ENCODE measurements around the gene NEDD4. TPM values are rescaled to one million over a fixed set of nuclear protein-coding genes. Genes with fewer than 3 reads are reported as not detected.
A peak's percentile ranks its signal among the peaks of the same experiment; 100 is the strongest.

Gene NEDD4
- polyA plus RNA-seq, 2 of the 4 experiments (the other 2 are of a cell fraction): 56.4 to 78.8 TPM

DNA sequence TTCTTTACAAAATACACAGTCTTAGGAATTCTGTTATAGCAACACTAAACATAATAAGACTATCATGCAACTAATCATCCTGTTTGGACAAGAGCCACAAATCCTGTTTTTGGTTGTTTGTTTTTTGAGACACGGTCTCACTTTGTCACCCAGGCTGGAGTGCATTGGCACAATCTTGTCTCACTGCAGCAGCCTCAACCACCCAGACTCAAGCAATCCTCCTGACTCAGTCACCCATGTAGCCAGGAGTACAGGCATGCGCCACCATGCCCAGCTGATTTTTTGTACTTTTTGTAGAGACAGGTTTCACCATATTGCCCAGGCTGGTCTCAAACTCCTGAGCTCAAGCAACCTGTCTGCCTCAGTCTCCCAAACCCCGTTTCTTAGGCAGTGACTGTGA lies 28.3 kb downstream of the NEDD4 start (continued):
- TF ChIP-seq RAD21 (conservative IDR thresholded peaks at IDR 0.05 in 1 of 2, IDR thresholded peaks at IDR 0.05 in 1 of 2): no peak

DNA sequence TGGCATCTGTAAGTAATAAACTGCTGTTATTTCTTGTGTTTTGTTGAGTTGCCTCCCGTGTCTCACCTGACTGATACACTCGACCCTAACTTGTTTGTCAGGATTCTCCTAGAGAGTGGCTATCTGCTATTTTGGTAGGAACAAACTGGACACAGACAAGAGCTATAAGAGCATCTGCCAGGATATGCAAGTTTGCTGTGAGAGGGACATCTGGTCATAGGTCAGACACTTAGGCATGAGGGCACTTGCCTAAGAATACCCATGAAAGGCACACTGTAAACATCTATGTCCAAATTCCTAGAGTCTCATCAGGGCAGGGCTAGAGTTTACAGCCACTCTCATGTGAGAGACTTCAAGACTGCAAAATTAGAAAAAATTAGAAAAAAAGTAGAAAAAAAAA lies 32.5 kb downstream of the NEDD4 start:
- TF ChIP-seq, protein P1, sequence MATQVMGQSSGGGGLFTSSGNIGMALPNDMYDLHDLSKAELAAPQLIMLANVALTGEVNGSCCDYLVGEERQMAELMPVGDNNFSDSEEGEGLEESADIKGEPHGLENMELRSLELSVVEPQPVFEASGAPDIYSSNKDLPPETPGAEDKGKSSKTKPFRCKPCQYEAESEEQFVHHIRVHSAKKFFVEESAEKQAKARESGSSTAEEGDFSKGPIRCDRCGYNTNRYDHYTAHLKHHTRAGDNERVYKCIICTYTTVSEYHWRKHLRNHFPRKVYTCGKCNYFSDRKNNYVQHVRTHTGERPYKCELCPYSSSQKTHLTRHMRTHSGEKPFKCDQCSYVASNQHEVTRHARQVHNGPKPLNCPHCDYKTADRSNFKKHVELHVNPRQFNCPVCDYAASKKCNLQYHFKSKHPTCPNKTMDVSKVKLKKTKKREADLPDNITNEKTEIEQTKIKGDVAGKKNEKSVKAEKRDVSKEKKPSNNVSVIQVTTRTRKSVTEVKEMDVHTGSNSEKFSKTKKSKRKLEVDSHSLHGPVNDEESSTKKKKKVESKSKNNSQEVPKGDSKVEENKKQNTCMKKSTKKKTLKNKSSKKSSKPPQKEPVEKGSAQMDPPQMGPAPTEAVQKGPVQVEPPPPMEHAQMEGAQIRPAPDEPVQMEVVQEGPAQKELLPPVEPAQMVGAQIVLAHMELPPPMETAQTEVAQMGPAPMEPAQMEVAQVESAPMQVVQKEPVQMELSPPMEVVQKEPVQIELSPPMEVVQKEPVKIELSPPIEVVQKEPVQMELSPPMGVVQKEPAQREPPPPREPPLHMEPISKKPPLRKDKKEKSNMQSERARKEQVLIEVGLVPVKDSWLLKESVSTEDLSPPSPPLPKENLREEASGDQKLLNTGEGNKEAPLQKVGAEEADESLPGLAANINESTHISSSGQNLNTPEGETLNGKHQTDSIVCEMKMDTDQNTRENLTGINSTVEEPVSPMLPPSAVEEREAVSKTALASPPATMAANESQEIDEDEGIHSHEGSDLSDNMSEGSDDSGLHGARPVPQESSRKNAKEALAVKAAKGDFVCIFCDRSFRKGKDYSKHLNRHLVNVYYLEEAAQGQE (IDR thresholded peaks at IDR 0.05): no peak
- no peak for TF ChIP-seq RNF2 (IDR thresholded peaks at IDR 0.05; ENCODE audit: borderline replicate concordance, low read depth)
- TF ChIP-seq FOXS1 (CRISPR knock-in tag; IDR thresholded peaks at IDR 0.05): no peak
- TF ChIP-seq ZSCAN20 (CRISPR knock-in tag; IDR thresholded peaks at IDR 0.05): no peak
- TF ChIP-seq, protein P2, sequence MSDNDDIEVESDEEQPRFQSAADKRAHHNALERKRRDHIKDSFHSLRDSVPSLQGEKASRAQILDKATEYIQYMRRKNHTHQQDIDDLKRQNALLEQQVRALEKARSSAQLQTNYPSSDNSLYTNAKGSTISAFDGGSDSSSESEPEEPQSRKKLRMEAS (IDR thresholded peaks at IDR 0.05): no peak
- no peak for TF ChIP-seq NFE2L2 (conservative IDR thresholded peaks at IDR 0.05; ENCODE audit: low read length)
- TF ChIP-seq HDAC2 (IDR thresholded peaks at IDR 0.05): no peak
- no peak for TF ChIP-seq SMC3 (IDR thresholded peaks at IDR 0.05)
- TF ChIP-seq CEBPB (IDR thresholded peaks at IDR 0.05): no peak
- no peak for TF ChIP-seq EHF (CRISPR knock-in tag; IDR thresholded peaks at IDR 0.05)
- no peak for TF ChIP-seq CBX2 (IDR thresholded peaks at IDR 0.05; ENCODE audit: borderline replicate concordance, low read depth)
- no peak for TF ChIP-seq EHMT2 (IDR thresholded peaks at IDR 0.05; ENCODE audit: low read depth)
- no peak for TF ChIP-seq JUN (IDR thresholded peaks at IDR 0.05)
- Histone ChIP-seq H3K27ac (no peak overlapping the region), H3K4me1 (peaks cover 8% of the 10 kb centered on the region; the same call in 2 of the 3 replicates), H3K4me3 (no peak overlapping the region), H3K9me3 (no peaks in the 10 kb centered on the region), H3K4me2 (no peak overlapping the region)
- WGBS (ENCODE audit: missing lambda C conversion rate): 73% methylated on average over 2 of the region's 2 CpGs
- FAIRE-seq (no peak), ATAC-seq (peak; percentile 20 to 43; a peak in 4 of 6 replicates), DNase-seq (ENCODE audit: low read depth in 1 of 2, low spot score in 1 of 2) (no peak)
- ChIA-PET CTCF (no interaction called here), POLR2A (no interaction called here)

DNA sequence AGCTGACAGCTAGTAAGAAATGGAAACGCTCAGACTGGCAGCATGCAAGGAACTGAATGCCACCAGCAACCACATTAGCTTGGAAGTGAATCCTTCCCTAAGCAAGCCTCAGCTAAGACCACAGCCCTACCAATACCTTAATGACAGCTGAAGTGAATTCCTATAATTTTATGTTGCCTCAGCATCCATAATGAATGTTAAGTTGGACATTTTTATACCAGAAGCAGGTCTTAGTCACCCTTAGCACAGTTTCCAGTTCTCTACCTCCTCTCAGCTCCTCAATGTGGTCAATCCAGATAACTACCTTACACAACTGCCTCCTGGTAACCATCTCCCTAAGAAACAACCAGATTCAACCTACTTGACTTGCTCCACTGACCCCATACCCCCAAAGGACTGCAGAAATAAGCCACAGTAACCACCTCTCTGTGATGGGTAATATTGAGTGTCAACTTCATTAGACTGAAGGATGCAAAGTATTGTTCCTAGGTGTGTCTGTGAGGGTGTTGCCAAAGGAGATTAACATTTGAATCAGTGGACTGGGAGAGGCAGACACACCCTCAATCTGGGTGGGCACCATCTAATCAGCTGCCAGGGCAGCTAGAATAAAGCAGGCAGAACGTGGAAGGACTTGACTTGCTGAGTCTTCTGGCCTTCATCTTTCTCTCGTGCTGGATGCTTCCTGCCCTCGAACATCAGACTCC lies 33.5 kb downstream of the NEDD4 start:
- Histone ChIP-seq H3K9me3 (no peaks in the 10 kb centered on the region), H3K4me2 (no peak overlapping the region), H3K4me3 (no peak overlapping the region), H3K4me1 (peaks cover 18% of the 10 kb centered on the region), H3K27ac (no peak overlapping the region)
- FAIRE-seq: no peak
- ChIA-PET POLR2A (no interaction called here), CTCF (no interaction called here)
- TF ChIP-seq PHF8 (IDR thresholded peaks at IDR 0.05; ENCODE audit: borderline replicate concordance, low read depth) (no peak), HDAC2 (IDR thresholded peaks at IDR 0.05) (no peak), JUN (IDR thresholded peaks at IDR 0.05) (no peak), KDM1A (IDR thresholded peaks at IDR 0.05; ENCODE audit: low read depth) (no peak), JUNB (IDR thresholded peaks at IDR 0.05) (no peak), RARB (CRISPR knock-in tag; IDR thresholded peaks at IDR 0.05) (no peak), MAZ (IDR thresholded peaks at IDR 0.05; ENCODE audit: borderline replicate concordance, low read depth, low read length) (no peak), RCOR1 (IDR thresholded peaks at IDR 0.05; ENCODE audit: low read depth, low read length) (no peak), ZSCAN20 (CRISPR knock-in tag; IDR thresholded peaks at IDR 0.05) (no peak), BHLHE40 (IDR thresholded peaks at IDR 0.05; ENCODE audit: low read depth, low read length) (no peak)
- 68% methylated on average over 4 of the region's 4 CpGs for WGBS (ENCODE audit: missing lambda C conversion rate)
- ATAC-seq: peak; percentile 48 to 49; a peak in 5 of 6 replicates
- no peak for DNase-seq (ENCODE audit: low read depth in 1 of 2, low spot score in 1 of 2)

All from A549 (cell line).